Activated CD4-positive, alpha-beta T cell treated with anti-CD3 and anti-CD28 coated beads, Interleukin-2, amount 50 U/mL, for 48 hours (primary cell): ENCODE data around the gene U2AF2.
A peak's percentile ranks its signal among the peaks of the same experiment; 100 is the strongest.

ENCODE experiments used
- DNase-seq, 2 experiments: peaks; one replicate each; pipeline ENCODE4 v3.0.0-alpha.2; 2020

The U2AF2 gene

GRCh38 chr19:55677572-55678028 is 22.8 kb downstream of the U2AF2 start:
- no peak for DNase-seq

DNA sequence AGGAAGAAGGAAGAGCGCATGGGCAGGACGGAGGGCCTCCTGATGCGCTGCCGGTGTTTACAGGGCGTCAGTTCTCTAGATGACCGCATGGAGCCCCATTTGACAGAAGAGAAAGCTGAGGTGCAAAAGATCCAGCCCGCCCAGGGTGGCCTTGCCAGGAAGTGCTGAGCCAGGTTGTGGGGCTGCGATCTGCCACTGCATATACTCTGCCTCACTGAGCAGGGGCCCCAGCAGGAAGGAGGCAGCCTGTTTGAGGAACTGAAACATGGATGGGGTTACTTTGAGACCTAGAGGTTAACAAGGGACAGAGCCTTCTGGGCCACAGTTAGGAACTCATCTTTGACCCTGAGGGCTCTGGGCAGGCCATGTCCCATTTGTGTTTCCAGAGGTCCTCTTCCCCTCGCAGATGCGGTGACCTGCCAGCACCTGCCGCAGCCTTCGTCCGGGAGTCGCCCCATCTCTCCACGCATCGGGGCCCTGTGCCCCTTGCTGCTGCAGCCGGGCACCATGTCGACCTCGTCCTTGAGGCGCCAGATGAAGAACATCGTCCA is 23.4 kb downstream of the U2AF2 start:
- no peak for DNase-seq

DNA sequence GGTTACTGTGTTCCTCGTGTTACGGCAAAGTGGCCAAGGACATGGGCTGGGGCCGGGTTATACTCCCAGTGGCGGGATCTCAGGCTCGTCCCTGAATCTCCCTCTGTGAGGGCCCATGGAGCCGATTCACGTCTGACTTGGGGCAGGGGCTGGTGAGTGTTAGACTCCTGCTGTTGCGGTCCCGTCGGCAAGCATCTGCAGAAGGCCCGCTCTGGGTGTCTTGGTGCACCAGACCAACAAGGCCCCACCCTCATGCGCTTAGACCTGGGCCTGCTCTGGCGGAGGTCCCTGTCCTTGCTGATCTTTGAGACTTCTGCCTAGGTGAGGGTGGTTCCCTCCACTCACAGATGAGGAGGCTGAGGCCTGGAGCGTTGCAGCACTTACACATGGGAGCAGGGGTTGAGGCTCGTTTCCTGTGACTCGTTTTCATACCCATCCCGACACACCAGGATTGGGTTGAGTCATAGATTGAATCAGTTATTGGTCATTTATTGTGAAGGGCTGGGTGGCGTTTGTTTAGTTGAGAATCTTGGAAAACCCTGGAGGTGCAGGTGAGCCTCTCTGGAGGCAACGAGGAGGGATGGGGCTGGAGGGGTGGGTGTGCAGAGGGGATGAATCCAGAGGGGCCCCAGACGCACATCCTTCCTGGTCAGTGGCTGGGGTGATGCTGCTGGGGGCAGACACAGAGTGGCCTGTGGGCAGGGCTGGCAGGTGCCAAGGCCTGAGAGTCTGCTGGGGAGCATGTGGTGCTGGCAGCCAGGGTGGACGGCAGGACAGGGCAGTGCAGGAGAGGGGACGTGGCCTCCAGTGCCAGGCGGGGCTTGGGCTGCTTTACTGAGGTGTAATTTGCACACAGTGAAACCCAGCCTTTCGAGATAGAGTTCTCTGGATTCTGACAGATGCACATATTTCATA is 24.8 kb downstream of the U2AF2 start:
- peak in 1 of 2 experiments; percentile 37 for DNase-seq

DNA sequence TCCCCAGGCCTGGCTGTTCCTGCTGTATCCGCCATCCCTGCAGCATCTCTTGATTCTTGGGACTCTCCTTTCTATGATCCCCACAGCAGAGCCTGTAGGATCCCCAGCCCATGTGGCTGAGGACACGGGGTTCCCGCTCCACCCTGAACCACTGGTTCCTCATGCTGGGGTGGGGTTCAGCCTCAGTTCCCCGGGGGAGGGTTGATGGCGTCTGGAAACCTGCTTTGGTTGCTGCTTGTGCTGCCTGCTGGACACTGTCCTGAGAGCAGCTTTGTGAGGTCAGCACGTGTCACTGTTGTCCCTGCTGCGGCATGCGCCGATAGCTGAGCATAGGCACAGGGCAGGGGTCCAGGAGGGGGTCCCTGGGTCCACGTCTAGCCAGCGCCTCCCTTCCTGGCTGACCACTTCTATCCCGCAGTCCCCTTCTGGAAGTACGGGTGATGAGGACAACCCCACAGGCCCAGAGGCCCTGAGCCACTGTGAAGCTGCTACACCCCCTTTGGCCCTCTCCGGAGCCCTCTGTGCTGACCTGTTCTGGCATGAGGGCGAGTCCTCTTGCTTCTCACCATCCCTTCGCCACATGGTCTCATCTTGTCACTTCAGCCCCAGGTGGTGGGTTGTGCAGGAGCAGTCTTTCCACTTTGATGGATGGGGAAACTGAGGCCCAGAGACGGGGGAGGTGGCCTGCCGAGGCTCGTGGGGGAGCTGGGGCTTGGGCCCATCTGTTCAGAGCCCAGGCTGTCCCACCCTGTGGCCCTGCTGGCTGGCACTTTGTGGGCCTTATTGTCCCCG is 25.7 kb downstream of the U2AF2 start:
- DNase-seq, result no peak

DNA sequence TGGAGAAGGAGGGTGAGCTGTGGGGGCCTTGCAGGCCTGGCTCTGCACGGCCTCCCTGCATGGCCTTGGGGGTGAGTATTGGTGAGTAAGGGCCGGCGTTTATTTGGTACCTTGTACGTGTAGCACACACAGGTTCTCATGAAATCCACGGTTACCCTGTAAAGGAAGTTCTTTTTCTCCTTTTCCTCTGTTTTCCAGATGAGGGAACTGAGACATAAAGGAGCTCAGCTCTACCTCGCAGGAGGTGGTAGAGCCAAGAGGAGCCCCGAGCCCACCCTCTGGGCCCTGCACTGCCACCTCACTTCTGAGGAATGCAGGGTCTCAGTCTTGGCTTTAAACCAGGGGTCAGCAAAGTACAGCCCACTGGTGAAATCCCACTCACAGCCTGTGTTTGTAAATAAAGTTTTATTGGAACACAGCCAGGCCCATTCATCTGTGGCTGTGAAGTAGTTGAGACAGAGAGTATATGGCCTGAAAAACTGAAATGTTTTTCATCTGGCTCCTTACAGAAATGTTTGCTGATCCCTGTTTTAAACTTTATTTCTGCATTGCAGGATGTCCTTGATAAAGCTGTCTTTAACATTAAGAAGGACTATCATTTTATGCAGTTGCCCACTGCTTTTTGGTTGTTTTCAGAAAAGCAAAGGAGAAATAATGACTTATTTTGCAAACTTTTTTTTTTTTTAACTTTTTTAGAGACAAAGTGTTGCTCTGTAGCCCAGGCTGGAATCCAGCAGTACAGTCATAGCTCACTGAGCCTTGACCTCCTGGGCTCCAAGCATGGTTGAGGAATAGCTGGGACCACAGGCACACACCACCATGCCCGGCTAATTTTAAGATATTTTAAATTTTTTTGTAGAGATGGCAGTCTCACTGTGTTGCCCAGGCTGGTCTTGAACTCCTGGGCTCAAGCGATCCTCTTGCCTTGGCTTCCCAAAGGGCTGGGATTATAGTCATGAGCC is 26.6 kb downstream of the U2AF2 start:
- DNase-seq, result no peak

- no peak for DNase-seq
Observed at GRCh38 chr19:55683449-55684261, 28.8 kb downstream of the U2AF2 start.

DNA sequence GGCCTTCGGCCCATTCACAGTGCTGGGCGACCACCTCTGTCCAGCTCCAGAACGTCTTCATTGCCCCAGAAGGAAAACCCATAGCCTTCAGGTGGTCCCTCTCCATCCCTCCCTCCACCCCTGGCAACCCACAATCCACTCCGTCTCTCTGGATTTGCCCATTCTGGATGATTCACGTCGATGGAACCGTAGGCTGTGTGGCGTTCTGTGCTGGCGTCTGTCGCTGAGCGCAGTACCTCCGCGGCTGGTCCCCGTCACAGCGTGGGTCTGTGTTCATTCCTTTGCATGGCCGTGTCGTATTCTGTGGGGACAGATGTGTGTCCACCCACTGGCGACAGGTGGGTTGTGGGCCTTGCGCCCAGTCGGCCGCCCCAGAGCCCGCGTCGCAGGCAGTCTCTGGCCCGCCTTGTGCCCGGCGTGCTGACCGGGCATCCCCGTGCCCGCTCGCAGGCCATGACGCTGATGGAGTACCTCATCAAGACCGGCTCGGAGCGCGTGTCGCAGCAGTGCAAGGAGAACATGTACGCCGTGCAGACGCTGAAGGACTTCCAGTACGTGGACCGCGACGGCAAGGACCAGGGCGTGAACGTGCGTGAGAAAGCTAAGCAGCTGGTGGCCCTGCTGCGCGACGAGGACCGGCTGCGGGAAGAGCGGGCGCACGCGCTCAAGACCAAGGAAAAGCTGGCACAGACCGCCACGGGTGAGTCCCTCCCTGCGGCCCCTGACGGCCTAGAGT is 30.3 kb downstream of the U2AF2 start:
- no peak for DNase-seq

DNA sequence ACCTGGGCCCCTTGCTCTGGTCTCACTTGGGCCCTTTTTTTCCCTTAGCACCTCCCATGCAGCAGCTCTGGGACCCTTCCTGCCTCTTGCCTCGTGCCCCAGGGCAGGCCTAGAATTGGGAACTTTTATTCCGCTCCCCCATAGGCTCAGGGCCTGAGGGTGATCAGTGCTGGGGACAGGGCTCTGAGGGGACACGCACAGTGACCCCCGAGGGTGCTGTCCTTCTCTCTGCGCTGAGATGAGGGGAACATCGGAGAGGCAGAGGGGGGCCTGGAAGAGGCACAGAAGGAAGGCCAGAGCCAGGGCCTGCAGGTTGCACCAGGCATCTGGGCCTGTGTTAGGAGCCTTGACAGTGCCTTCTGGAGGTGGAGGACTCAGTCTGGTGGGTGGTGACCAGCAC is 30.9 kb downstream of the U2AF2 start:
- no peak for DNase-seq

- DNase-seq, result no peak
Observed at GRCh38 chr19:55686311-55687050, 31.6 kb downstream of the U2AF2 start.

DNA sequence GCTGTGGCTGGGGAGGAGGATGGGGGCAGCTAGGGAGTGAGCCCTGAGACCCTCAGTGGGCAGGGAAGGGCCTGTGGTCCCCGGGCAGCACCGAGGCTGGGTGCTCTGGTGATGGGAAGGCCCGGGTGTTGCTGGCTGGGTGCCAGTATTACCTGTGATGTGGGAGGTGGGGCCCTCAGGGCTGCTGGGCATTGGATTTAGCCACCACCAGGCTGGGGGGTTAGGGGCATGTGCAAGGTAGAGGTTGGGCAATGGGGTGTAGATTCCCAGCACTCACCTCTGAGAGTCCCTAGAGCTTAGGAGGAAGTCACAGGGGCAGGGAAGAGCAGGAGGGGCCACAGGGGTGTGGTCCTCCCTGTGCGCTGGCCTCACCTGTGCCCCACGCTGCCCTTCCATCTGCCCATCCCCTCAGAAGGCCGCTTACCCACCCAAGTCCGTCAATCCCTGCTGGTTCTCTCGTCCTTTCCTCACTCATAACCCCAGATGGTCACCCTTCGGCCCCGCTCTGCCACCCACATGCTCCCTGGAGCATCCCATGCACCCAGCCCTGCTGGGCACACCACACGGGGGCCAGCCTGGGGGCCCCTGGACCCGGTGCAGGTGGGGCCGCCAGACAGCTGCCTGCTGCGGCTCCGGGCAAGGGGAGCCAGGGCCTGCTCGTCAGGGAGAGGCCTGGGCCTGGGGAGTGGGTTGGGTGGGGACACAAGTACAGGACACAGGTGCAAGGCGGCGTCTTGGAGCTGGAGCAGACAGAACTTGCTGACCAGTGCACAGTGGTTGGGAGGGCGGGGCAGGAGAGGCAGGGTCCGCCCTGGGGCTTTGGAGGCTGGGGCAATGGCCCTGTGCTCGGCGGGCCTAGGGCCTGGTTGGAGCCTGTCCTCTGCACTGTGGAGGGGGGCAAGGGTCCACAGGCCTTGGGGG is 32.7 kb downstream of the U2AF2 start:
- no peak for DNase-seq

DNA sequence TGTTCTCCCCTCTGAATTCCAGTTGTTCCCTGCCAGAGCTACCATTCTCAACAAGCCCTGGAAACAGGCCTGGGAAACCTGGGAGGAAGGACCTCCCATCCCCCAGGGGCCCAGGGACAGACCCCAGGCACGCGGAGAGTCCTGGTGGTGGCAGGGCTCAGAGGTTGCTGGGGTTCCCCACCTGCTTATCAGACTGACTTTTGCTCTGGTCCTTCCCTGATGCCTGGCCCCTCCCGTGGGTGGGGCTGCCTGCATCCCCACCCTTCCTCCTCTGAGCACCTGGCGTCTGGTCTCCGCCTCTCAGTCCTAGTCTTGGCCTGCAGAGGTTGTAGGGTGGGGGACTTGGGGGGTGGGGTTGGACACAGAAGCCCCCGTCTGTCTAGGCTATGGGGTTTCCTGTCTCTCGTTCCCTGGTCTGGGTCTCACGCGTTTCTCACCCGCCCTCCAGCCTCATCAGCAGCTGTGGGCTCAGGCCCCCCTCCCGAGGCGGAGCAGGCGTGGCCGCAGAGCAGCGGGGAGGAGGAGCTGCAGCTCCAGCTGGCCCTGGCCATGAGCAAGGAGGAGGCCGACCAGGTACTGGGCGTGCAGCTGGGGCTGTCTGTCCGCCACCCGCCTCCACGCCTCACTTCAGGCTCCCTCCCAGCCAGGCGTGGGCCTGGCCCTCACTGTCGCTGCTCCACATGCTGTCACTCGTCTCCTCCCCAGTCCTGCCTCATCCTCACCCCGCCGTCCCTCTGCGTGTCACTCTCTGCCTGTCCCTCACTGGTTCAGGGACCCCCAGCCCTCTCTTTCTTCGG is 33.8 kb downstream of the U2AF2 start:
- no peak for DNase-seq

GRCh38 chr19:55689411-55690108 is 34.7 kb downstream of the U2AF2 start:
- DNase-seq, result no peak

DNA sequence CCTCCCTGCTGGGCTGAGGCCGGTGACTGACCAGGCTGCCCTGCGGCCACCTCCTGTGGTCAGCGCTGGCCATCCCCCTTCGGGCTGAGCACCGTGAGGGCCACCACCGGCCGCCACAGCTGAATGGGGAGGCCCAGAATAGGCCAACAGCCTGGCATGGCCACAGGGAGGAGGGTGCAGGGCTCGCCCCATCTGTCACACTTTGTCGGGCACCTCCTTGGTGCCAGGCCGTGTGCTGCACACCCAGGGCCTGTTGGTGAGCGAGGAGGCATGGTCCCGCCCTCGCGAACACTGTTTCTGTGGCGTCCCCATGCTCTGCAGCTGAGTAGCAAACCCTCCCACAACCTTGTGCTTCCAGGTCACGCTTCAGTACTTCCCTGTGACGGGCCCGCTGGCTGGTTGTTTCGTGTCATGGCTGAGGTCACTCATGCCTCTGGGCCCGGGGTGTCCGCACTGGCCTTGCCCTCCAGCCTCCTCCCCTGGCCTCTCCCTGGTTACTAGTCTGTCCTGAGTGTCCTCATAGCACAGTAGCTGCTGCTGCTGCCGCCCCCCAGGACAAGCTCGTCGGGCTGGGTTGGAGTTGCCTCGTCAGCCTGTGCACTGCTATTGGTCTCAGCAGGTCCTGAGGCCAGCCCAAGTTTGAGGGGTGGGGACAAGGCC is 35.4 kb downstream of the U2AF2 start:
- no peak for DNase-seq

GRCh38 chr19:55690769-55691545 is 36.1 kb downstream of the U2AF2 start:
- DNase-seq, result no peak

- DNase-seq, result no peak
Observed at GRCh38 chr19:55691561-55692481, 37.0 kb downstream of the U2AF2 start.
